OCI-LY1 (cell line): ENCODE measurements around the gene GABRB3.

Experiments
- H2AFZ ChIP-seq: fragments of 200-600 bp; sonication (generic), shearing (Covaris generic); 2 replicates; pipeline ENCODE4 v1.6.0; 2014; ENCODE audit warnings: antibody characterized with exemption, mild to moderate bottlenecking, low read length
- H3F3A ChIP-seq: fragments of 200-600 bp; sonication (generic), shearing (Covaris generic); 2 replicates; pipeline ENCODE4 v1.6.0; 2014; ENCODE audit warnings: mild to moderate bottlenecking, antibody characterized with exemption, low read length, moderate library complexity; ENCODE audit not compliant: insufficient read depth
- H3K27ac ChIP-seq: fragments of 200-600 bp; sonication (generic); 2 replicates; pipeline ENCODE4 v1.5.1; 2014; ENCODE audit warnings: low read length, mixed run types, mild to moderate bottlenecking, low read depth; ENCODE audit not compliant: poor library complexity, severe bottlenecking
- H3K27me3 ChIP-seq: fragments of 200-600 bp; sonication (generic); 2 replicates; pipeline ENCODE4 v1.6.0; 2014; ENCODE audit warnings: antibody characterized with exemption, mild to moderate bottlenecking, low read length, moderate library complexity; ENCODE audit not compliant: insufficient read depth
- H3K36me3 ChIP-seq: fragments of 200-600 bp; sonication (generic); 2 replicates; pipeline ENCODE4 v1.6.1; 2014; ENCODE audit warnings: mild to moderate bottlenecking, antibody characterized with exemption, low read length, moderate library complexity, mixed read lengths; ENCODE audit not compliant: insufficient read depth
- H3K4me1 ChIP-seq: fragments of 200-600 bp; sonication (generic); 2 replicates; pipeline ENCODE4 v1.5.1; 2014; ENCODE audit warnings: mild to moderate bottlenecking, low read length, moderate library complexity; ENCODE audit not compliant: insufficient read depth, severe bottlenecking
- H3K4me2 ChIP-seq: fragments of 200-600 bp; sonication (generic), shearing (Covaris generic); 2 replicates; pipeline ENCODE4 v1.6.1; 2014; ENCODE audit warnings: low read length
- H3K4me3 ChIP-seq: fragments of 200-600 bp; sonication (generic); 2 replicates; pipeline ENCODE4 v1.5.1; 2014; ENCODE audit warnings: low read length, low read depth, mild to moderate bottlenecking, mixed read lengths; ENCODE audit not compliant: poor library complexity, severe bottlenecking
- H3K79me2 ChIP-seq: fragments of 200-600 bp; shearing (Covaris generic); 2 replicates; pipeline ENCODE4 v1.6.1; 2016; ENCODE audit warnings: mixed run types, low read length, mixed read lengths; ENCODE audit not compliant: insufficient read depth
- H3K9ac ChIP-seq: fragments of 200-600 bp; sonication (generic), shearing (Covaris generic); 2 replicates; pipeline ENCODE4 v1.6.1; 2014; ENCODE audit warnings: mild to moderate bottlenecking, low read length, mixed read lengths
- H3K9me2 ChIP-seq: fragments of 200-600 bp; sonication (generic), shearing (Covaris generic); 2 replicates; pipeline ENCODE4 v1.6.1; 2014; ENCODE audit warnings: low read depth, mild to moderate bottlenecking, low read length, mixed read lengths
- H3K9me3 ChIP-seq: fragments of 200-600 bp; shearing (Covaris generic); 2 replicates; pipeline ENCODE4 v1.6.1; 2014; ENCODE audit warnings: low read length, mixed read lengths
- H4K20me1 ChIP-seq: fragments of 200-600 bp; sonication (generic), shearing (Covaris generic); 2 replicates; pipeline ENCODE4 v1.6.0; 2016; ENCODE audit warnings: mild to moderate bottlenecking, low read length; ENCODE audit not compliant: insufficient read depth
- CTCF ChIP-seq: fragments of 200-600 bp; sonication (generic), shearing (Covaris generic); IDR thresholded peaks from 2 replicates; pipeline ENCODE4 v1.5.1; 2017; ENCODE audit warnings: mild to moderate bottlenecking, antibody characterized with exemption, low read length, moderate library complexity, mixed read lengths
- EZH2 ChIP-seq: fragments of 200-600 bp; sonication (generic), shearing (Covaris generic); IDR thresholded peaks from 2 replicates; pipeline ENCODE4 v1.8.0; 2017; ENCODE audit warnings: borderline replicate concordance, mixed run types, mild to moderate bottlenecking, antibody characterized with exemption, low read length, moderate library complexity, mixed read lengths

GABRB3 gene

GRCh38 chr15:26767169-26767670, 5.6 kb downstream of the GABRB3 start:
- TF ChIP-seq EZH2, result no peak
- no peak for TF ChIP-seq CTCF
- Histone ChIP-seq H3K27ac (no peak overlapping the region), H3K9me3 (no peaks in the 10 kb centered on the region), H3K36me3 (no peaks in the 10 kb centered on the region), H3K4me2 (no peak overlapping the region), H3K4me3 (no peak overlapping the region), H2AFZ (no peak overlapping the region), H3K79me2 (no peaks in the 10 kb centered on the region), H3K9me2 (no peaks in the 10 kb centered on the region), H3K4me1 (no peaks in the 10 kb centered on the region), H4K20me1 (no peaks in the 10 kb centered on the region), H3K27me3 (no peaks in the 10 kb centered on the region), H3F3A (no peaks in the 10 kb centered on the region), H3K9ac (no peak overlapping the region)

- Histone ChIP-seq H3K9me3 (no peaks in the 10 kb centered on the region), H3K27me3 (no peaks in the 10 kb centered on the region), H3K4me3 (no peak overlapping the region), H3K9ac (no peak overlapping the region), H2AFZ (no peak overlapping the region), H3K36me3 (no peaks in the 10 kb centered on the region), H3K4me1 (no peaks in the 10 kb centered on the region), H3K4me2 (no peak overlapping the region), H3K27ac (no peak overlapping the region), H3K79me2 (no peaks in the 10 kb centered on the region), H3F3A (no peaks in the 10 kb centered on the region), H3K9me2 (no peaks in the 10 kb centered on the region), H4K20me1 (no peaks in the 10 kb centered on the region)
- TF ChIP-seq EZH2 (no peak), CTCF (no peak)
Measured at GRCh38 chr15:26766262-26766661, 6.6 kb downstream of the GABRB3 start.

- no peaks in the 10 kb centered on the region for H3K79me2 ChIP-seq
- no peaks in the 10 kb centered on the region for H3K4me1 ChIP-seq
Measured at GRCh38 chr15:26759986-26760385, 12.9 kb downstream of the GABRB3 start.

More at GRCh38 chr15:26759986-26760385, 12.9 kb downstream of the GABRB3 start:
- Histone ChIP-seq H3K9me3 (no peaks in the 10 kb centered on the region), H3K36me3 (no peaks in the 10 kb centered on the region), H2AFZ (no peak overlapping the region), H3K27me3 (no peaks in the 10 kb centered on the region), H3K27ac (no peak overlapping the region), H4K20me1 (no peaks in the 10 kb centered on the region), H3K9me2 (no peaks in the 10 kb centered on the region), H3F3A (no peaks in the 10 kb centered on the region), H3K9ac (no peak overlapping the region), H3K4me2 (no peak overlapping the region), H3K4me3 (no peak overlapping the region)
- TF ChIP-seq CTCF (no peak), EZH2 (no peak)
